ENCODE data around the gene APOC1. TPM values are rescaled to one million over a fixed set of nuclear protein-coding genes. Genes with fewer than 3 reads are reported as not detected.
"Not testable (repeated sequence)": the region's sequence is repeated elsewhere in the genome, so short reads cannot be mapped to it uniquely, and the experiment has no call there.

Gene APOC1
- polyA plus RNA-seq, 4 donors: 8.7 to 26.2 (median 10.1) TPM

- DNase-seq (ENCODE audit: low read depth in 4 of 4, low spot score in 2 of 4): not testable (repeated sequence)
Observed at GRCh38 chr19:44888335-44888734, 26.1 kb upstream of the APOC1 start.

GRCh38 chr19:44889830-44890365, 24.5 kb upstream of the APOC1 start:
- no peak for DNase-seq (ENCODE audit: low read depth in 4 of 4, low spot score in 2 of 4)

- DNase-seq (ENCODE audit: low read depth in 4 of 4, low spot score in 2 of 4): peak; percentile 97 to 100 (median 100)
Observed at GRCh38 chr19:44890366-44891015, 23.9 kb upstream of the APOC1 start.

GRCh38 chr19:44891016-44891882, 23.2 kb upstream of the APOC1 start, which contains the start of gene TOMM40:
TSS of gene TOMM40 (plus strand) at chr19:44891254. CDS start at chr19:44891416, 162 bp downstream.
- DNase-seq (ENCODE audit: low read depth in 4 of 4, low spot score in 2 of 4): peak in 1 of 4 donors; percentile 99

- DNase-seq (ENCODE audit: low read depth in 4 of 4, low spot score in 2 of 4): no peak
Observed at GRCh38 chr19:44892932-44893331, 21.5 kb upstream of the APOC1 start.

- no peak for DNase-seq (ENCODE audit: low read depth in 4 of 4, low spot score in 2 of 4)
Observed at GRCh38 chr19:44893332-44894051, 20.9 kb upstream of the APOC1 start.

- DNase-seq (ENCODE audit: low read depth in 4 of 4, low spot score in 2 of 4): no peak
Observed at GRCh38 chr19:44894052-44894400, 20.4 kb upstream of the APOC1 start.

- no peak for DNase-seq (ENCODE audit: low read depth in 4 of 4, low spot score in 2 of 4)
Observed at GRCh38 chr19:44894946-44895345, 19.5 kb upstream of the APOC1 start.

- no peak for DNase-seq (ENCODE audit: low read depth in 4 of 4, low spot score in 2 of 4)
Observed at GRCh38 chr19:44897835-44898234, 16.6 kb upstream of the APOC1 start.

GRCh38 chr19:44900328-44901244, 13.8 kb upstream of the APOC1 start:
- no peak for DNase-seq (ENCODE audit: low read depth in 4 of 4, low spot score in 2 of 4)

- no peak for DNase-seq (ENCODE audit: low read depth in 4 of 4, low spot score in 2 of 4)
Observed at GRCh38 chr19:44903216-44903601, 11.2 kb upstream of the APOC1 start.

- DNase-seq (ENCODE audit: low read depth in 4 of 4, low spot score in 2 of 4): no peak
Observed at GRCh38 chr19:44903602-44904425, 10.6 kb upstream of the APOC1 start.

- DNase-seq (ENCODE audit: low read depth in 4 of 4, low spot score in 2 of 4): no peak
Observed at GRCh38 chr19:44904426-44904994, 9.9 kb upstream of the APOC1 start.

- DNase-seq (ENCODE audit: low read depth in 4 of 4, low spot score in 2 of 4): no peak
Observed at GRCh38 chr19:44905437-44906160, 8.8 kb upstream of the APOC1 start, which contains the start of gene APOE. TSS of gene APOE (plus strand) at chr19:44905796. CDS start at chr19:44906625, 829 bp downstream.

GRCh38 chr19:44907613-44908012, 6.8 kb upstream of the APOC1 start:
- DNase-seq (ENCODE audit: low read depth in 4 of 4, low spot score in 2 of 4): no peak

- no peak for DNase-seq (ENCODE audit: low read depth in 4 of 4, low spot score in 2 of 4)
Observed at GRCh38 chr19:44908074-44908835, 6.2 kb upstream of the APOC1 start.

- no peak for DNase-seq (ENCODE audit: low read depth in 4 of 4, low spot score in 2 of 4)
Observed at GRCh38 chr19:44908836-44909261, 5.6 kb upstream of the APOC1 start.
